ENCODE data around the gene MCHR1. TPM values are rescaled to one million over a fixed set of nuclear protein-coding genes. Genes with fewer than 3 reads are reported as not detected.

The MCHR1 gene
- total and polyA plus RNA-seq, 9 of the 15 experiments (the other 6 are each of a cell fraction or from before 2014, with no cell fraction given): 0.03 to 0.50 TPM; not detected in 7

DNA sequence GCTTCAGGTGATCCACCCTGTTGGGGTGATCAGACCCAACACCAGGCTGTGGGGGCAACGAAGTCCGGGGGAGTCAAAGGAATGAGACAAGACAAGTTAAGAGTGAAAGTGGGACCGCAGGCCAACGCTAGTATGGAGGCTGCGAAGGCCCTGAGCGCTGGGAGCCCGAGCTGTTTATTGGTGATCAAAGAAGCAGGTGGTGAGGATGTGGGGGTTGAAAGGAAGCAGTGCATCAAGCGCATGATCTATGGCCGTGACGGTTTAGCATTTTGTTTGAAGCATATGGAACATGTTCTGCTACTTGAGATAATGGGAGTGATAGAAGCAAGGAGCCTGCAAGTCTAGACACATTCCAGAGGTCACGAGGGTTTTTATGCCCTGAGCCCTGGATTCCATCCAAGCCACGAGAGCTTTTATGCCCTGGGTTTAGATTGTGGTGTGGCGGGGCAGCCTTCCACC is 49.5 kb downstream of the MCHR1 start (continued):
- TF ChIP-seq, protein P1, sequence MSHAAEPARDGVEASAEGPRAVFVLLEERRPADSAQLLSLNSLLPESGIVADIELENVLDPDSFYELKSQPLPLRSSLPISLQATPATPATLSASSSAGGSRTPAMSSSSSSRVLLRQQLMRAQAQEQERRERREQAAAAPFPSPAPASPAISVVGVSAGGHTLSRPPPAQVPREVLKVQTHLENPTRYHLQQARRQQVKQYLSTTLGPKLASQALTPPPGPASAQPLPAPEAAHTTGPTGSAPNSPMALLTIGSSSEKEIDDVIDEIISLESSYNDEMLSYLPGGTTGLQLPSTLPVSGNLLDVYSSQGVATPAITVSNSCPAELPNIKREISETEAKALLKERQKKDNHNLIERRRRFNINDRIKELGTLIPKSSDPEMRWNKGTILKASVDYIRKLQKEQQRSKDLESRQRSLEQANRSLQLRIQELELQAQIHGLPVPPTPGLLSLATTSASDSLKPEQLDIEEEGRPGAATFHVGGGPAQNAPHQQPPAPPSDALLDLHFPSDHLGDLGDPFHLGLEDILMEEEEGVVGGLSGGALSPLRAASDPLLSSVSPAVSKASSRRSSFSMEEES (CRISPR knock-in tag; IDR thresholded peaks at IDR 0.05): peak; percentile 71
- TF ChIP-seq EP300 (IDR thresholded peaks at IDR 0.05; ENCODE audit: low read length) (peak; percentile 48), TRIM24 (IDR thresholded peaks at IDR 0.05) (peak in 1 of 2 experiments; percentile 32; a peak in 1 of 4 replicates), KLF10 (CRISPR knock-in tag; IDR thresholded peaks at IDR 0.05) (no peak), ZC3H4 (CRISPR knock-in tag; IDR thresholded peaks at IDR 0.05; ENCODE audit: borderline replicate concordance) (no peak), C11orf30 (IDR thresholded peaks at IDR 0.05; ENCODE audit: low read depth) (no peak), L3MBTL2 (IDR thresholded peaks at IDR 0.05) (peak; percentile 72), ID3 (CRISPR knock-in tag; IDR thresholded peaks at IDR 0.05) (no peak), ID3 (tag; IDR thresholded peaks at IDR 0.05) (0 out of 2 replicates have a peak, but pooled peaks have one; percentile 52), HCFC1 (IDR thresholded peaks at IDR 0.05; ENCODE audit: low read depth, low read length) (no peak), MEF2D (tag; conservative IDR thresholded peaks at IDR 0.05; ENCODE audit: low read depth) (0 out of 2 replicates have a peak, but pooled peaks have one; percentile 14), ATF1 (CRISPR knock-in tag; IDR thresholded peaks at IDR 0.05) (no peak), ATF1 (tag; IDR thresholded peaks at IDR 0.05) (peak; percentile 13; the same call in 1 of the 2 replicates), MCM5 (IDR thresholded peaks at IDR 0.05; ENCODE audit: low read depth) (no peak)
- TF ChIP-seq, protein P2, sequence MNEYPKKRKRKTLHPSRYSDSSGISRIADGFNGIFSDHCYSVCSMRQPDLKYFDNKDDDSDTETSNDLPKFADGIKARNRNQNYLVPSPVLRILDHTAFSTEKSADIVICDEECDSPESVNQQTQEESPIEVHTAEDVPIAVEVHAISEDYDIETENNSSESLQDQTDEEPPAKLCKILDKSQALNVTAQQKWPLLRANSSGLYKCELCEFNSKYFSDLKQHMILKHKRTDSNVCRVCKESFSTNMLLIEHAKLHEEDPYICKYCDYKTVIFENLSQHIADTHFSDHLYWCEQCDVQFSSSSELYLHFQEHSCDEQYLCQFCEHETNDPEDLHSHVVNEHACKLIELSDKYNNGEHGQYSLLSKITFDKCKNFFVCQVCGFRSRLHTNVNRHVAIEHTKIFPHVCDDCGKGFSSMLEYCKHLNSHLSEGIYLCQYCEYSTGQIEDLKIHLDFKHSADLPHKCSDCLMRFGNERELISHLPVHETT (CRISPR knock-in tag; conservative IDR thresholded peaks at IDR 0.05 in 1 of 2, IDR thresholded peaks at IDR 0.05 in 1 of 2): peak in 1 of 2 experiments; percentile 45; a peak in 1 of 4 replicates
- TF ChIP-seq, protein P3, sequence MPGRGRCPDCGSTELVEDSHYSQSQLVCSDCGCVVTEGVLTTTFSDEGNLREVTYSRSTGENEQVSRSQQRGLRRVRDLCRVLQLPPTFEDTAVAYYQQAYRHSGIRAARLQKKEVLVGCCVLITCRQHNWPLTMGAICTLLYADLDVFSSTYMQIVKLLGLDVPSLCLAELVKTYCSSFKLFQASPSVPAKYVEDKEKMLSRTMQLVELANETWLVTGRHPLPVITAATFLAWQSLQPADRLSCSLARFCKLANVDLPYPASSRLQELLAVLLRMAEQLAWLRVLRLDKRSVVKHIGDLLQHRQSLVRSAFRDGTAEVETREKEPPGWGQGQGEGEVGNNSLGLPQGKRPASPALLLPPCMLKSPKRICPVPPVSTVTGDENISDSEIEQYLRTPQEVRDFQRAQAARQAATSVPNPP (IDR thresholded peaks at IDR 0.05; ENCODE audit: borderline replicate concordance, insufficient read depth, insufficient read length): no peak
- TF ChIP-seq, protein P4, sequence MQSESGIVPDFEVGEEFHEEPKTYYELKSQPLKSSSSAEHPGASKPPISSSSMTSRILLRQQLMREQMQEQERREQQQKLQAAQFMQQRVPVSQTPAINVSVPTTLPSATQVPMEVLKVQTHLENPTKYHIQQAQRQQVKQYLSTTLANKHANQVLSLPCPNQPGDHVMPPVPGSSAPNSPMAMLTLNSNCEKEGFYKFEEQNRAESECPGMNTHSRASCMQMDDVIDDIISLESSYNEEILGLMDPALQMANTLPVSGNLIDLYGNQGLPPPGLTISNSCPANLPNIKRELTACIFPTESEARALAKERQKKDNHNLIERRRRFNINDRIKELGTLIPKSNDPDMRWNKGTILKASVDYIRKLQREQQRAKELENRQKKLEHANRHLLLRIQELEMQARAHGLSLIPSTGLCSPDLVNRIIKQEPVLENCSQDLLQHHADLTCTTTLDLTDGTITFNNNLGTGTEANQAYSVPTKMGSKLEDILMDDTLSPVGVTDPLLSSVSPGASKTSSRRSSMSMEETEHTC (IDR thresholded peaks at IDR 0.05): peak; percentile 58; the same call in 1 of the 2 replicates
- TF ChIP-seq, protein P5, sequence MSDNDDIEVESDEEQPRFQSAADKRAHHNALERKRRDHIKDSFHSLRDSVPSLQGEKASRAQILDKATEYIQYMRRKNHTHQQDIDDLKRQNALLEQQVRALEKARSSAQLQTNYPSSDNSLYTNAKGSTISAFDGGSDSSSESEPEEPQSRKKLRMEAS (CRISPR knock-in tag; IDR thresholded peaks at IDR 0.05): peak; percentile 39; the same call in 1 of the 2 replicates

Data from K562 (cell line).